HG02588 (cell line): ENCODE data around the gene AWAT1.
"Not testable (repeated sequence)": the region's sequence is repeated elsewhere in the genome, so short reads cannot be mapped to it uniquely, and the experiment has no call there.

Source experiments
- ATAC-seq: cut with Tn5 transposase; IDR thresholded peaks from one replicate; pipeline ENCODE4 v1.9.1; 2021; ENCODE audit warnings: mild to moderate bottlenecking, moderate library complexity; ENCODE audit not compliant: unreplicated experiment

The AWAT1 gene

GRCh38 chrX:70260104-70260503 lies 25.6 kb downstream of the AWAT1 start, which contains the start of gene P2RY4:
Gene P2RY4 (minus strand): TSS chrX:70260204. CDS start chrX:70259624, 580 bp downstream.
- no peak for ATAC-seq

GRCh38 chrX:70262952-70263567 lies 28.6 kb downstream of the AWAT1 start:
- ATAC-seq, result no peak

GRCh38 chrX:70264784-70265183 lies 30.3 kb downstream of the AWAT1 start:
- no peak for ATAC-seq

GRCh38 chrX:70268034-70268433 lies 33.6 kb downstream of the AWAT1 start, which contains the start of gene ARR3:
Gene ARR3 (plus strand): TSS chrX:70268334. CDS start chrX:70269386, 1,052 bp downstream.
- ATAC-seq, result no peak

- ATAC-seq, result not testable (repeated sequence)
Observed at GRCh38 chrX:70274029-70274428, 39.6 kb downstream of the AWAT1 start.

- ATAC-seq, result no peak
Observed at GRCh38 chrX:70279081-70279480, 44.6 kb downstream of the AWAT1 start.

- no peak for ATAC-seq
Observed at GRCh38 chrX:70280573-70280972, 46.1 kb downstream of the AWAT1 start.

GRCh38 chrX:70281951-70282350 lies 47.5 kb downstream of the AWAT1 start, which contains the start of gene RAB41:
Gene RAB41 (plus strand): TSS chrX:70282172. CDS start chrX:70282218, 46 bp downstream.
- ATAC-seq, result no peak

GRCh38 chrX:70289168-70289792 lies 54.8 kb downstream of the AWAT1 start:
- ATAC-seq, result no peak
